ENCODE data around the gene RPL39. TPM values are rescaled to one million over a fixed set of nuclear protein-coding genes. Genes with fewer than 3 reads are reported as not detected.

RPL39 gene
- total RNA-seq, 1 donor from 2014 or later: 2,086 TPM

GRCh38 chrX:119763836-119764387, 27.5 kb downstream of the RPL39 start:
- DNase-seq (ENCODE audit: low spot score in 2 of 2, unreplicated experiment in 2 of 2): no peak
- Mint-ChIP-seq H3K27me3 (ENCODE audit: low read depth) (peaks cover 15% of the 10 kb centered on the region), H3K27ac (no peak overlapping the region), H3K4me3 (no peak overlapping the region), H3K9me3 (no peaks in the 10 kb centered on the region), H3K36me3 (peaks cover 2% of the 10 kb centered on the region), H3K4me1 (peaks cover 6% of the 10 kb centered on the region)
- TF ChIP-seq CTCF (IDR thresholded peaks at IDR 0.05; ENCODE audit: unreplicated experiment): no peak

- Mint-ChIP-seq H3K4me3 (no peak overlapping the region), H3K27me3 (ENCODE audit: low read depth) (peaks cover 15% of the 10 kb centered on the region), H3K27ac (no peak overlapping the region), H3K36me3 (no peaks in the 10 kb centered on the region), H3K9me3 (no peaks in the 10 kb centered on the region), H3K4me1 (peaks cover 6% of the 10 kb centered on the region)
- no peak for DNase-seq (ENCODE audit: low spot score in 2 of 2, unreplicated experiment in 2 of 2)
- TF ChIP-seq CTCF (IDR thresholded peaks at IDR 0.05; ENCODE audit: unreplicated experiment): no peak
Measured at GRCh38 chrX:119763181-119763580, 28.2 kb downstream of the RPL39 start.

- H3K36me3 Mint-ChIP-seq: no peaks in the 10 kb centered on the region
- no peak for DNase-seq (ENCODE audit: low spot score in 2 of 2, unreplicated experiment in 2 of 2)
- no peak overlapping the region for H3K27ac Mint-ChIP-seq
Measured at GRCh38 chrX:119762718-119763117, 28.7 kb downstream of the RPL39 start.

GRCh38 chrX:119760026-119760877, 31.2 kb downstream of the RPL39 start:
- DNase-seq (ENCODE audit: low spot score in 2 of 2, unreplicated experiment in 2 of 2): no peak
- Mint-ChIP-seq H3K27me3 (ENCODE audit: low read depth) (peaks cover 19% of the 10 kb centered on the region), H3K4me1 (peaks cover 21% of the 10 kb centered on the region), H3K27ac (no peak overlapping the region), H3K36me3 (no peaks in the 10 kb centered on the region), H3K9me3 (no peaks in the 10 kb centered on the region), H3K4me3 (no peak overlapping the region)
- no peak for TF ChIP-seq CTCF (IDR thresholded peaks at IDR 0.05; ENCODE audit: unreplicated experiment)

More at GRCh38 chrX:119762718-119763117, 28.7 kb downstream of the RPL39 start:
- Mint-ChIP-seq H3K9me3 (no peaks in the 10 kb centered on the region), H3K4me3 (no peak overlapping the region), H3K27me3 (ENCODE audit: low read depth) (peaks cover 17% of the 10 kb centered on the region), H3K4me1 (peaks cover 8% of the 10 kb centered on the region)
- no peak for TF ChIP-seq CTCF (IDR thresholded peaks at IDR 0.05; ENCODE audit: unreplicated experiment)

GRCh38 chrX:119759248-119759766, 32.1 kb downstream of the RPL39 start:
- peak overlapping the region; percentile 47 for H3K4me3 Mint-ChIP-seq
- peaks cover 1% of the 10 kb centered on the region for H3K9me3 Mint-ChIP-seq
- no peak for DNase-seq (ENCODE audit: low spot score in 2 of 2, unreplicated experiment in 2 of 2)
- H3K27ac Mint-ChIP-seq: no peak overlapping the region
- H3K27me3 Mint-ChIP-seq (ENCODE audit: low read depth): peaks cover 19% of the 10 kb centered on the region
- TF ChIP-seq CTCF (IDR thresholded peaks at IDR 0.05; ENCODE audit: unreplicated experiment): no peak
- no peaks in the 10 kb centered on the region for H3K36me3 Mint-ChIP-seq
- H3K4me1 Mint-ChIP-seq: peaks cover 21% of the 10 kb centered on the region

All from mesothelial cell of epicardium (in vitro differentiated cells).